Measurements from ENCODE around the gene GBE1.
A peak's percentile ranks its signal among the peaks of the same experiment; 100 is the strongest.

The GBE1 gene

DNA sequence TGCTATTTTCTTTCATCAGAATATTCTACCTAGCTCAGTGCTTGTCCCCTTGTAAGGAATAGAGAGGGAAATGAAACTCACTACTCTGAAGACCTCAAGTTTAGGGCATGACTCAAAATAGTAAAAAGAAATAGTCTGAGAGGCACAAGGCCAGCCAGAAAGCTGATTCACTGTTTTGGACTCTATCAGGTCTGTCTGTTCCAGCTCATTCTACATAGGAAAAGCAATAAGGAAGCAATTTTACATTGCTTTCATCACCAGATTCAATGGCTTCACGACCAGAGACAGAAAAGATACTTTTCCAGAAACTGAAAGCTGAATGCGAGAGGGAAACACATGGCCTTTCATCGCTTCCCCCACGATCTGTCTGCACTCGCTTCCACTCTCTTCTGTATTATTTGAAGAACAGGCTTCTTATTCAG is 276.0 kb downstream of the GBE1 start:
- TF ChIP-seq, protein P1, sequence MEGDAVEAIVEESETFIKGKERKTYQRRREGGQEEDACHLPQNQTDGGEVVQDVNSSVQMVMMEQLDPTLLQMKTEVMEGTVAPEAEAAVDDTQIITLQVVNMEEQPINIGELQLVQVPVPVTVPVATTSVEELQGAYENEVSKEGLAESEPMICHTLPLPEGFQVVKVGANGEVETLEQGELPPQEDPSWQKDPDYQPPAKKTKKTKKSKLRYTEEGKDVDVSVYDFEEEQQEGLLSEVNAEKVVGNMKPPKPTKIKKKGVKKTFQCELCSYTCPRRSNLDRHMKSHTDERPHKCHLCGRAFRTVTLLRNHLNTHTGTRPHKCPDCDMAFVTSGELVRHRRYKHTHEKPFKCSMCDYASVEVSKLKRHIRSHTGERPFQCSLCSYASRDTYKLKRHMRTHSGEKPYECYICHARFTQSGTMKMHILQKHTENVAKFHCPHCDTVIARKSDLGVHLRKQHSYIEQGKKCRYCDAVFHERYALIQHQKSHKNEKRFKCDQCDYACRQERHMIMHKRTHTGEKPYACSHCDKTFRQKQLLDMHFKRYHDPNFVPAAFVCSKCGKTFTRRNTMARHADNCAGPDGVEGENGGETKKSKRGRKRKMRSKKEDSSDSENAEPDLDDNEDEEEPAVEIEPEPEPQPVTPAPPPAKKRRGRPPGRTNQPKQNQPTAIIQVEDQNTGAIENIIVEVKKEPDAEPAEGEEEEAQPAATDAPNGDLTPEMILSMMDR (IDR thresholded peaks at IDR 0.05; ENCODE audit: low read depth, low read length, missing control alignments) = no peak
- no peak overlapping the region; the same call in 1 of the 2 replicates for H3K4me3 ChIP-seq (ENCODE audit: low read depth, low read length)
- DNase-seq (ENCODE audit: low read depth) = peak; percentile 19

DNA sequence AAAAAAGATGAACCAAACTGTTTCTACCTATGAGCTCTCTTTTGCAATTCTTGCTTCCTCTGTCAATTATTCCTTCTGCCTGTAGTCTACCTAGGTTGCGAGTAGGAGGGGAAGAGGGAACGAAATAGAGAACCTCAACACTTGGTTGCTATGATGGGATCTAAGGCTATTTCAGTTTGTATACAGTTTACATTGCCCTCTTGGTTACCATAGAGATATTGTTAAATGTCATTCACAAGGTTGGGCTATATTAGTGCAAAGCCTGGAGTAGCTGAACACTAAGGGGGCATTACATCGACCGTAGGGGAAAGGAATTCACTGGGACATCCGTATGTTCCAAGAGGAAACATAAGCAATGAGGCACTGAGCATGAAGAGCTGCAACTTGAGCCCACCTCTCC is 276.9 kb downstream of the GBE1 start:
- TF ChIP-seq, protein P1 (IDR thresholded peaks at IDR 0.05; ENCODE audit: low read depth, low read length, missing control alignments) = no peak
- no peak overlapping the region for H3K4me3 ChIP-seq (ENCODE audit: low read depth, low read length)
- no peak for DNase-seq (ENCODE audit: low read depth)

DNA sequence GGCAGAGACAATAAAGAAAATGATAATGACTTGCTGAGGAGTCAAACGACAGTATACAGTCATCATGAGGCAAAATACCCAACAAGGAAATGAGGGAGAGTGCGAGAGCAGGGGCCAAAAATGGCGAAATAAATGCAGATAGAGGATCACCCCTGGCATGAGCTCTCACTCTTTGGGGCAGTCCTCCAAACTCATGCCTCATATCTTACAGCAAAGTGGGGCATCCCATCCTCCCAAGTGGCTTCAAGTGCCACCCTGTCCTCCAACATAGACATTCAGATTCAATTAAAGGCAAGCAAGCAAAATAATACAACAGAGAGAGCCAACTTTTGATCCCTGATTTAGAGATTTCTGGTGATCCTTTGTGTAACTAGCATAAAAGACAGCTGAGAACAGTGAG is 278.4 kb downstream of the GBE1 start:
- TF ChIP-seq, protein P1 (IDR thresholded peaks at IDR 0.05; ENCODE audit: low read depth, low read length, missing control alignments) = no peak
- no peak for DNase-seq (ENCODE audit: low read depth)

DNA sequence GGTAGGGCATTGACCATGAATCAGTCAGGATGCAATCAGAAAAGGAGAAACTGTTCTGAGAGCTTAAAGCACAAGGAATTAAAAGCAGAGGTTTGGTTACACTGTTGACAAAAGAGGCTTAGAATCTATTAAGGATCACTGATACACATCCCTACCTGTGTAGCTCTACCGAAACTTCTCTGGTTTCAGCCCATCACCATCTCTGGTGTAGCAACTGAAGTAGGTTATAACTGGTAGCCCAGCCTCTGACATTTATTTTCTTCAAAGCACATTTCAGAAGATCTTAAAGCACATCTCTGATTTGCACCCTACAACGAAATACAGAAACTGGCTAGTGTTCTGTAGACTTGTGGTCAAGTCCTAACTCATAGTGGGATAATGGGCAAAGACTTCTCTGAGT is 283.7 kb downstream of the GBE1 start:
- DNase-seq (ENCODE audit: low read depth) = no peak
- H3K4me3 ChIP-seq (ENCODE audit: low read depth, low read length) = no peak overlapping the region
- TF ChIP-seq, protein P1 (IDR thresholded peaks at IDR 0.05; ENCODE audit: low read depth, low read length, missing control alignments) = no peak

More for the DNA sequence above, 278.4 kb downstream of the GBE1 start:
- H3K4me3 ChIP-seq (ENCODE audit: low read depth, low read length) = no peak overlapping the region

DNA sequence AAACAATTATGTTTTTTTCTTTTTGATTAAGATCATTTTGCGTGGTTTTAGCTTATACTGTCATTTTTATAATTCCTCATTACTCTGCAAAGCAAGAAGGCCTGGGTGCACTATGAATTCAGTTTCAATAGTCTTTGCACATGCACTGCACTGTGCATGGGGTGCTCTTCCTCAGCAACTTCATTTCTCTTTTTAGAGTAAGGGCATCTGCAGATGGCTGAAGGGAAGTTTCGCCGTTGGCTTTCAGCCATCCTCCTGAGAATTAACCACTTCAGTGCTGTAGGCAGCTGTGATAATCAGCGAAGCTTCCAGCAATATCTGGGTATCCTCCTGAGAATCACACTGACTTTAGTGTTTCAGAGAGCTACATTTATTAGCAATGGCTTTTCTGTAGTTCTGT is 284.8 kb downstream of the GBE1 start:
- no peak for DNase-seq (ENCODE audit: low read depth)
- no peak overlapping the region for H3K4me3 ChIP-seq (ENCODE audit: low read depth, low read length)
- TF ChIP-seq, protein P1 (IDR thresholded peaks at IDR 0.05; ENCODE audit: low read depth, low read length, missing control alignments) = no peak

DNA sequence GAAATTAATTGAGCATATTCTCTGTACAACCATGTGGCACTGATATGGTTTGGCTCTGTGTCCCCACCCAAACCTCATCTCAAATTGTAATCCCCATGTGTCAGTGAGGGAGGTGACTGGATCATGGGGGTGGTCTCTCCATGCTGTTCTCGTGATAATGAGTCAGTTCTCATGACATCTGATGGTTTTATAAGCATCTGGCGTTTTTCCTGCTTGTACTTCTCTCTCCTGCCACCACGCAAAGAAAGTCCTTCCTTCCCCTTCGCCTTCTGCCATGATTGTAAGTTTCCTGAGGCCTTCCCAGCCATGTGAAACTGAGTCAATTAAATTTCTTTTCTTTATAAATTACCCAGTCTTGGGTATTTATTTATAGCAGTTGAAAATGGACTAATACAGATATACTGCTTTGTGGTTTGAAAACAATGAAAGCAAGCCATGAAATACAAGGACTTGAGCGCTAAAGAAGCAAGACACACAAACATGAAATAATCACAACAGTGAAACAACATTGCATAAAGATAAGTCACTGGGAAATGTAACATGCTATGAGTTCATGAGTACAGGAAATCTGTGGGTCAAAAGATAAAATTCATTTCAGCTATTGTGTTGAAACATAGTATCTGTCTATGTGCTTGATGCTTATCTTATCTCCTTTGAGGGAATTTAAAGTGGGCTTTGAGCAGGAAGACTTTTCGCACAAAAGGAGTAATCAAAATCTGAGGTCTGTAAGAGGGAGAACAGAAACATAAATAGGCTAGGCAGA is 288.7 kb downstream of the GBE1 start:
- H3K4me3 ChIP-seq (ENCODE audit: low read depth, low read length) = no peak overlapping the region
- DNase-seq (ENCODE audit: low read depth) = no peak
- TF ChIP-seq, protein P1 (IDR thresholded peaks at IDR 0.05; ENCODE audit: low read depth, low read length, missing control alignments) = no peak

All from GM12864 (cell line).